ENCODE data around the gene LYST.

Gene LYST

GRCh38 chr1:235688096-235688495 is 178.6 kb downstream of the LYST start:
- H2BK120ac ChIP-seq (ENCODE audit: insufficient read depth, low read length, poor library complexity), result no peak overlapping the region
- WGBS (ENCODE audit: extremely low coverage, insufficient coverage, insufficient read length), result 100% methylated on average over 1 of the region's 3 CpGs
- no peak overlapping the region for H2AK5ac ChIP-seq (ENCODE audit: low read length)
- no peak overlapping the region for H2BK5ac ChIP-seq (ENCODE audit: low read depth, low read length, poor library complexity)
- H3K14ac ChIP-seq (ENCODE audit: low read length), result no peak overlapping the region
- H3K27ac ChIP-seq (ENCODE audit: low read depth, low read length), result no peak overlapping the region
- H4K8ac ChIP-seq (ENCODE audit: low read depth, low read length), result no peak overlapping the region
- no peak overlapping the region for H3K23ac ChIP-seq (ENCODE audit: low read length)
- no peaks in the 10 kb centered on the region for H3K9me3 ChIP-seq (ENCODE audit: insufficient read depth, low read depth, low read length)
- H3K36me3 ChIP-seq (ENCODE audit: control insufficient read depth in 1 of 2, insufficient read depth in 2 of 2, low read length in 2 of 2), result no peaks in the 10 kb centered on the region
- no peak overlapping the region for H4K91ac ChIP-seq (ENCODE audit: low read depth, low read length)
- no peaks in the 10 kb centered on the region for H3K27me3 ChIP-seq (ENCODE audit: insufficient read depth, low read length)
- H3K79me1 ChIP-seq (ENCODE audit: low read length), result no peaks in the 10 kb centered on the region
- H4K12ac ChIP-seq (ENCODE audit: low read depth, low read length), result no peak overlapping the region
- H3K9ac ChIP-seq (ENCODE audit: low read length), result no peak overlapping the region
- no peak overlapping the region for H3K4ac ChIP-seq (ENCODE audit: low read depth, low read length)
- no peaks in the 10 kb centered on the region for H3K79me2 ChIP-seq (ENCODE audit: control insufficient read depth, insufficient read depth, low read length, poor library complexity)
- H2BK12ac ChIP-seq (ENCODE audit: low read length), result no peak overlapping the region
- no peak overlapping the region for H2AFZ ChIP-seq (ENCODE audit: insufficient read depth, low read length, poor library complexity)
- no peak overlapping the region for H3K4me3 ChIP-seq (ENCODE audit: low read depth, low read length)
- no peaks in the 10 kb centered on the region for H3K4me1 ChIP-seq (ENCODE audit: control insufficient read depth in 1 of 2, insufficient read depth in 2 of 2, low read length in 2 of 2)
- no peak for DNase-seq
- no peak overlapping the region for H3K18ac ChIP-seq (ENCODE audit: low read length)
- no peak overlapping the region for H3K4me2 ChIP-seq (ENCODE audit: low read length)

DNA sequence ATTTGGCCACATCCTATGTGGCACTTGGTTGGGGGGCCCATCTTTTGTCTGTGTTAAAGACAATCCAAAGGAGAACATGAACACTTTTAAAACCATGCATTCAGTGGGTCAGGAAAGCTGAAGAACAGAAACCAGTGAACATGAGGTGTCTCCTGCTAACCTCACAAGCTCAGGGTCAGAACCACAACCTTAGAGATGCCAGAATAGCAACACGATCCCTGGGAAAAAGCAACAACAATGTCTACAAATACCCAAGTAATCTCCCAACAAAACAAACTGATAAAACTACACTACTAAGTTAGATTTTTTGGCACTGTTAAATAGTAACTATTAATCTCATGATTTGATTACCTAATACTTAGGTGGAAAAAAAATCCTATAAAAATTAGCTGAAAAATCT is 183.1 kb downstream of the LYST start:
- no peak overlapping the region for H3K4ac ChIP-seq (ENCODE audit: low read depth, low read length)
- H3K79me2 ChIP-seq (ENCODE audit: control insufficient read depth, insufficient read depth, low read length, poor library complexity), result no peaks in the 10 kb centered on the region
- H2BK12ac ChIP-seq (ENCODE audit: low read length), result no peak overlapping the region
- no peak overlapping the region for H2BK120ac ChIP-seq (ENCODE audit: insufficient read depth, low read length, poor library complexity)
- H3K14ac ChIP-seq (ENCODE audit: low read length), result no peak overlapping the region
- no peak overlapping the region for H2AK5ac ChIP-seq (ENCODE audit: low read length)
- H3K4me1 ChIP-seq (ENCODE audit: control insufficient read depth in 1 of 2, insufficient read depth in 2 of 2, low read length in 2 of 2), result peaks cover 3% of the 10 kb centered on the region in 2 experiments
- no peak overlapping the region for H4K8ac ChIP-seq (ENCODE audit: low read depth, low read length)
- H2AFZ ChIP-seq (ENCODE audit: insufficient read depth, low read length, poor library complexity), result no peak overlapping the region
- no peaks in the 10 kb centered on the region for H3K9me3 ChIP-seq (ENCODE audit: insufficient read depth, low read depth, low read length)
- H3K4me3 ChIP-seq (ENCODE audit: low read depth, low read length), result no peak overlapping the region
- no peaks in the 10 kb centered on the region for H3K27me3 ChIP-seq (ENCODE audit: insufficient read depth, low read length)
- H4K12ac ChIP-seq (ENCODE audit: low read depth, low read length), result no peak overlapping the region
- no peak overlapping the region for H3K18ac ChIP-seq (ENCODE audit: low read length)
- no peak overlapping the region for H3K9ac ChIP-seq (ENCODE audit: low read length)
- H2BK5ac ChIP-seq (ENCODE audit: low read depth, low read length, poor library complexity), result no peak overlapping the region
- no peak overlapping the region for H3K27ac ChIP-seq (ENCODE audit: low read depth, low read length)
- DNase-seq, result no peak
- H4K91ac ChIP-seq (ENCODE audit: low read depth, low read length), result no peak overlapping the region
- H3K79me1 ChIP-seq (ENCODE audit: low read length), result no peaks in the 10 kb centered on the region
- H3K4me2 ChIP-seq (ENCODE audit: low read length), result no peak overlapping the region
- no CpG with 5 or more reads among the region's 1 CpG for WGBS (ENCODE audit: extremely low coverage, insufficient coverage, insufficient read length)
- no peak overlapping the region for H3K23ac ChIP-seq (ENCODE audit: low read length)
- H3K36me3 ChIP-seq (ENCODE audit: control insufficient read depth in 1 of 2, insufficient read depth in 2 of 2, low read length in 2 of 2), result peaks cover 0 to 1% of the 10 kb centered on the region in 2 experiments

- no peaks in the 10 kb centered on the region for H3K27me3 ChIP-seq (ENCODE audit: insufficient read depth, low read length)
- no peak overlapping the region for H4K91ac ChIP-seq (ENCODE audit: low read depth, low read length)
- H3K9ac ChIP-seq (ENCODE audit: low read length), result no peak overlapping the region
- DNase-seq, result no peak
- H2BK5ac ChIP-seq (ENCODE audit: low read depth, low read length, poor library complexity), result no peak overlapping the region
- H3K4me2 ChIP-seq (ENCODE audit: low read length), result no peak overlapping the region
- H4K8ac ChIP-seq (ENCODE audit: low read depth, low read length), result no peak overlapping the region
- no peak overlapping the region for H2AFZ ChIP-seq (ENCODE audit: insufficient read depth, low read length, poor library complexity)
- H2BK120ac ChIP-seq (ENCODE audit: insufficient read depth, low read length, poor library complexity), result no peak overlapping the region
- no CpG with 5 or more reads among the region's 3 CpGs for WGBS (ENCODE audit: extremely low coverage, insufficient coverage, insufficient read length)
- H3K4ac ChIP-seq (ENCODE audit: low read depth, low read length), result no peak overlapping the region
- H2AK5ac ChIP-seq (ENCODE audit: low read length), result no peak overlapping the region
- H3K9me3 ChIP-seq (ENCODE audit: insufficient read depth, low read depth, low read length), result no peaks in the 10 kb centered on the region
- H3K14ac ChIP-seq (ENCODE audit: low read length), result no peak overlapping the region
- H2BK12ac ChIP-seq (ENCODE audit: low read length), result no peak overlapping the region
- no peak overlapping the region for H4K12ac ChIP-seq (ENCODE audit: low read depth, low read length)
- H3K23ac ChIP-seq (ENCODE audit: low read length), result no peak overlapping the region
- no peaks in the 10 kb centered on the region for H3K79me1 ChIP-seq (ENCODE audit: low read length)
- peaks cover 3% of the 10 kb centered on the region in 2 experiments for H3K4me1 ChIP-seq (ENCODE audit: control insufficient read depth in 1 of 2, insufficient read depth in 2 of 2, low read length in 2 of 2)
- H3K27ac ChIP-seq (ENCODE audit: low read depth, low read length), result no peak overlapping the region
- no peak overlapping the region for H3K4me3 ChIP-seq (ENCODE audit: low read depth, low read length)
- H3K36me3 ChIP-seq (ENCODE audit: control insufficient read depth in 1 of 2, insufficient read depth in 2 of 2, low read length in 2 of 2), result peaks cover 0 to 1% of the 10 kb centered on the region in 2 experiments
- no peaks in the 10 kb centered on the region for H3K79me2 ChIP-seq (ENCODE audit: control insufficient read depth, insufficient read depth, low read length, poor library complexity)
- H3K18ac ChIP-seq (ENCODE audit: low read length), result no peak overlapping the region
These were observed 184.5 kb downstream of the LYST start for GRCh38 chr1:235682216-235682615.

GRCh38 chr1:235679644-235680043 is 187.1 kb downstream of the LYST start:
- Histone ChIP-seq H3K27me3 (ENCODE audit: insufficient read depth, low read length) (no peaks in the 10 kb centered on the region), H2BK120ac (ENCODE audit: insufficient read depth, low read length, poor library complexity) (no peak overlapping the region), H4K91ac (ENCODE audit: low read depth, low read length) (no peak overlapping the region), H3K79me2 (ENCODE audit: control insufficient read depth, insufficient read depth, low read length, poor library complexity) (no peaks in the 10 kb centered on the region), H3K36me3 (ENCODE audit: control insufficient read depth in 1 of 2, insufficient read depth in 2 of 2, low read length in 2 of 2) (peaks cover 5 to 7% of the 10 kb centered on the region in 2 experiments), H2AK5ac (ENCODE audit: low read length) (no peak overlapping the region), H3K79me1 (ENCODE audit: low read length) (peaks cover under 1% of the 10 kb centered on the region), H3K9ac (ENCODE audit: low read length) (no peak overlapping the region), H3K14ac (ENCODE audit: low read length) (no peak overlapping the region), H3K18ac (ENCODE audit: low read length) (no peak overlapping the region), H2BK5ac (ENCODE audit: low read depth, low read length, poor library complexity) (no peak overlapping the region), H3K9me3 (ENCODE audit: insufficient read depth, low read depth, low read length) (peaks cover 5% of the 10 kb centered on the region), H4K8ac (ENCODE audit: low read depth, low read length) (no peak overlapping the region), H3K23ac (ENCODE audit: low read length) (no peak overlapping the region), H4K12ac (ENCODE audit: low read depth, low read length) (no peak overlapping the region), H2BK12ac (ENCODE audit: low read length) (no peak overlapping the region), H3K27ac (ENCODE audit: low read depth, low read length) (no peak overlapping the region), H3K4me1 (ENCODE audit: control insufficient read depth in 1 of 2, insufficient read depth in 2 of 2, low read length in 2 of 2) (peaks cover 3% of the 10 kb centered on the region in 2 experiments), H2AFZ (ENCODE audit: insufficient read depth, low read length, poor library complexity) (no peak overlapping the region), H3K4me2 (ENCODE audit: low read length) (no peak overlapping the region), H3K4ac (ENCODE audit: low read depth, low read length) (no peak overlapping the region), H3K4me3 (ENCODE audit: low read depth, low read length) (no peak overlapping the region)
- no CpG with 5 or more reads among the region's 3 CpGs for WGBS (ENCODE audit: extremely low coverage, insufficient coverage, insufficient read length)
- no peak for DNase-seq

Measured in trophoblast cell (in vitro differentiated cells and primary cell).